Measurements from ENCODE around the gene PRDX4. TPM values are rescaled to one million over a fixed set of nuclear protein-coding genes. Genes with fewer than 3 reads are reported as not detected.

The PRDX4 gene
- total and polyA plus RNA-seq, 10 of the 15 experiments (the other 5 are each of a cell fraction or from before 2014, with no cell fraction given), result 11.1 to 121 (median 59.1) TPM

GRCh38 chrX:23644744-23645143 lies 22.5 kb upstream of the PRDX4 start:
- ChIA-PET RAD21 (ENCODE audit: unreplicated experiment) (no interaction called here), SMC1A (ENCODE audit: uncharacterized antibody, unreplicated experiment) (no interaction called here), POLR2A (no interaction called here), CTCF (no interaction called here)
- no peak overlapping the region for H3K9ac ChIP-seq (ENCODE audit: control insufficient read depth, insufficient read depth, low read length)
- WGBS (ENCODE audit: insufficient coverage, insufficient replicate concordance, low lambda C conversion rate, missing lambda C conversion rate), result 46% methylated on average over 9 of the region's 9 CpGs
- no peaks in the 10 kb centered on the region for H3K4me1 ChIP-seq (ENCODE audit: control insufficient read depth, insufficient read depth, low read length)
- H3K27me3 ChIP-seq (replicated peaks in 1 of 2; ENCODE audit: control insufficient read depth in 2 of 2, insufficient read depth in 2 of 2, low read length in 1 of 2), result no peaks in the 10 kb centered on the region
- H3K9me3 ChIP-seq (replicated peaks; ENCODE audit: control insufficient read depth, insufficient read depth, low read length), result no peaks in the 10 kb centered on the region
- ATAC-seq (no peak), FAIRE-seq (no peak), DNase-seq (ENCODE audit: low read depth, low spot score) (no peak)
- in situ Hi-C loops (cut with MboI), result no loop called here
- no peak overlapping the region for H3K4me2 ChIP-seq (ENCODE audit: control insufficient read depth, insufficient read depth)
- no TSS peak for BruUV-seq (replicated peaks)
- TF ChIP-seq EZH2 (IDR thresholded peaks at IDR 0.05; ENCODE audit: borderline replicate concordance, control insufficient read depth, low read depth, low read length) (no peak), ZZZ3 (IDR thresholded peaks at IDR 0.05; ENCODE audit: control insufficient read depth, insufficient read length, low read depth) (no peak), IRF3 (IDR thresholded peaks at IDR 0.05) (no peak), IKZF2 (IDR thresholded peaks at IDR 0.05) (no peak), PML (IDR thresholded peaks at IDR 0.05; ENCODE audit: low read length) (no peak), BHLHE40 (IDR thresholded peaks at IDR 0.05; ENCODE audit: borderline replicate concordance in 1 of 2, low read depth in 2 of 2, low read length in 1 of 2) (no peak), CTCF (IDR thresholded peaks at IDR 0.05 in 2 of 3, conservative IDR thresholded peaks at IDR 0.05 in 1 of 3; ENCODE audit: control insufficient read depth in 2 of 3, extremely low read depth in 1 of 3, insufficient read depth in 1 of 3, low read depth in 3 of 3, low read length in 3 of 3) (no peak), CEBPB (IDR thresholded peaks at IDR 0.05; ENCODE audit: borderline replicate concordance in 1 of 2, low read depth in 2 of 2, low read length in 2 of 2) (no peak), ZBTB40 (IDR thresholded peaks at IDR 0.05; ENCODE audit: borderline replicate concordance) (no peak), SIN3A (IDR thresholded peaks at IDR 0.05; ENCODE audit: low read depth, low read length) (no peak), SMC3 (IDR thresholded peaks at IDR 0.05; ENCODE audit: borderline replicate concordance, low read length) (no peak), RFX5 (IDR thresholded peaks at IDR 0.05; ENCODE audit: low read depth, low read length) (no peak), BRCA1 (IDR thresholded peaks at IDR 0.05; ENCODE audit: low read depth, low read length) (no peak)
- TF ChIP-seq, protein P1, sequence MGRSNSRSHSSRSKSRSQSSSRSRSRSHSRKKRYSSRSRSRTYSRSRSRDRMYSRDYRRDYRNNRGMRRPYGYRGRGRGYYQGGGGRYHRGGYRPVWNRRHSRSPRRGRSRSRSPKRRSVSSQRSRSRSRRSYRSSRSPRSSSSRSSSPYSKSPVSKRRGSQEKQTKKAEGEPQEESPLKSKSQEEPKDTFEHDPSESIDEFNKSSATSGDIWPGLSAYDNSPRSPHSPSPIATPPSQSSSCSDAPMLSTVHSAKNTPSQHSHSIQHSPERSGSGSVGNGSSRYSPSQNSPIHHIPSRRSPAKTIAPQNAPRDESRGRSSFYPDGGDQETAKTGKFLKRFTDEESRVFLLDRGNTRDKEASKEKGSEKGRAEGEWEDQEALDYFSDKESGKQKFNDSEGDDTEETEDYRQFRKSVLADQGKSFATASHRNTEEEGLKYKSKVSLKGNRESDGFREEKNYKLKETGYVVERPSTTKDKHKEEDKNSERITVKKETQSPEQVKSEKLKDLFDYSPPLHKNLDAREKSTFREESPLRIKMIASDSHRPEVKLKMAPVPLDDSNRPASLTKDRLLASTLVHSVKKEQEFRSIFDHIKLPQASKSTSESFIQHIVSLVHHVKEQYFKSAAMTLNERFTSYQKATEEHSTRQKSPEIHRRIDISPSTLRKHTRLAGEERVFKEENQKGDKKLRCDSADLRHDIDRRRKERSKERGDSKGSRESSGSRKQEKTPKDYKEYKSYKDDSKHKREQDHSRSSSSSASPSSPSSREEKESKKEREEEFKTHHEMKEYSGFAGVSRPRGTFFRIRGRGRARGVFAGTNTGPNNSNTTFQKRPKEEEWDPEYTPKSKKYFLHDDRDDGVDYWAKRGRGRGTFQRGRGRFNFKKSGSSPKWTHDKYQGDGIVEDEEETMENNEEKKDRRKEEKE (IDR thresholded peaks at IDR 0.05), result no peak
- no peaks in the 10 kb centered on the region for H4K20me1 ChIP-seq (ENCODE audit: control insufficient read depth, insufficient read depth)
- no peak overlapping the region for H2AFZ ChIP-seq (ENCODE audit: control insufficient read depth, low read depth, low read length)
- intact Hi-C loops (cut with micrococcal nuclease; ENCODE audit: unreplicated experiment), result no loop called here
- no peaks in the 10 kb centered on the region for H3K79me2 ChIP-seq (ENCODE audit: control insufficient read depth, insufficient read depth, low read length)
- H3K36me3 ChIP-seq (ENCODE audit: control insufficient read depth in 2 of 2, insufficient read depth in 2 of 2, low read length in 1 of 2), result no peaks in the 10 kb centered on the region
- H3K4me3 ChIP-seq, result no peak overlapping the region
- no peak overlapping the region for H3K27ac ChIP-seq (ENCODE audit: control insufficient read depth, insufficient read depth)

Measured in GM12878 (cell line).